H9 (cell line): ENCODE measurements around the gene PLEKHA7. TPM values are rescaled to one million over a fixed set of nuclear protein-coding genes. Genes with fewer than 3 reads are reported as not detected.

Experiments
- DNase-seq: peaks from one replicate; pipeline ENCODE4 v3.0.0-alpha.2; 2017
- H2AFZ ChIP-seq: one replicate; pipeline ENCODE4 v1.6.1; 2013; ENCODE audit warnings: mild to moderate bottlenecking, low read length, control low read depth, moderate library complexity
- H2AK5ac ChIP-seq: 2 replicates; pipeline ENCODE4 v1.6.1; 2013; ENCODE audit warnings: low read length, control low read depth, mixed read lengths; ENCODE audit not compliant: insufficient read length
- H2BK120ac ChIP-seq: one replicate; pipeline ENCODE4 v1.6.1; 2013; ENCODE audit warnings: low read depth, mild to moderate bottlenecking, low read length, control low read depth, inconsistent platforms; ENCODE audit not compliant: poor library complexity, severe bottlenecking
- H2BK12ac ChIP-seq: 2 replicates; pipeline ENCODE4 v1.6.1; 2013; ENCODE audit warnings: low read length, control low read depth, mixed read lengths, low read depth; ENCODE audit not compliant: insufficient read length
- H2BK15ac ChIP-seq: 2 replicates; pipeline ENCODE4 v1.6.1; 2013; ENCODE audit warnings: low read depth, low read length, control low read depth
- H2BK20ac ChIP-seq: one replicate; pipeline ENCODE4 v1.6.1; 2013; ENCODE audit warnings: low read depth, mild to moderate bottlenecking, low read length, control low read depth, inconsistent platforms; ENCODE audit not compliant: poor library complexity, severe bottlenecking
- H2BK5ac ChIP-seq: 2 replicates; pipeline ENCODE4 v1.6.1; 2013; ENCODE audit warnings: low read length, control low read depth, mixed read lengths; ENCODE audit not compliant: insufficient read length
- H3K14ac ChIP-seq: 2 replicates; pipeline ENCODE4 v1.6.1; 2013; ENCODE audit warnings: low read length, control low read depth; ENCODE audit not compliant: insufficient read depth
- H3K18ac ChIP-seq: 2 replicates; pipeline ENCODE4 v1.6.1; 2013; ENCODE audit warnings: low read depth, mild to moderate bottlenecking, mixed read lengths, low read length, control low read depth; ENCODE audit not compliant: insufficient read length
- H3K23ac ChIP-seq: 2 replicates; pipeline ENCODE4 v1.6.1; 2013; ENCODE audit warnings: low read length, control low read depth, mixed read lengths, low read depth; ENCODE audit not compliant: insufficient read length
- H3K23me2 ChIP-seq: 2 replicates; pipeline ENCODE4 v1.6.1; 2013; ENCODE audit warnings: low read depth, mild to moderate bottlenecking, mixed read lengths, low read length, control low read depth; ENCODE audit not compliant: insufficient read length, poor library complexity, severe bottlenecking
- H3K27ac ChIP-seq: 2 replicates; pipeline ENCODE4 v1.5.1; 2013; ENCODE audit warnings: low read length, control low read depth, mixed read lengths, low read depth; ENCODE audit not compliant: insufficient read length
- H3K27me3 ChIP-seq: 2 replicates; pipeline ENCODE4 v1.6.1; 2013; ENCODE audit warnings: low read length, control low read depth, inconsistent platforms; ENCODE audit not compliant: insufficient read depth
- H3K4ac ChIP-seq: 2 replicates; pipeline ENCODE4 v1.6.1; 2013; ENCODE audit warnings: low read depth, mild to moderate bottlenecking, control low read depth, inconsistent platforms, low read length, moderate library complexity
- H3K4me1 ChIP-seq: 2 replicates; pipeline ENCODE4 v1.6.1; 2013; ENCODE audit warnings: low read length, control low read depth, inconsistent platforms; ENCODE audit not compliant: insufficient read depth
- H3K4me2 ChIP-seq: 2 replicates; pipeline ENCODE4 v1.6.1; 2013; ENCODE audit warnings: low read length, control low read depth, mixed read lengths; ENCODE audit not compliant: insufficient read length, insufficient read depth
- H3K56ac ChIP-seq: 2 replicates; pipeline ENCODE4 v1.6.1; 2013; ENCODE audit warnings: low read depth, mild to moderate bottlenecking, mixed read lengths, low read length, control low read depth; ENCODE audit not compliant: insufficient read length
- H3K79me1 ChIP-seq: 2 replicates; pipeline ENCODE4 v1.6.1; 2013; ENCODE audit warnings: low read depth, mild to moderate bottlenecking, moderate library complexity, low read length, control low read depth, inconsistent platforms; ENCODE audit not compliant: insufficient read depth, poor library complexity, severe bottlenecking
- H3K79me2 ChIP-seq: 2 replicates; pipeline ENCODE4 v1.6.1; 2013; ENCODE audit warnings: low read length, control low read depth, inconsistent platforms; ENCODE audit not compliant: insufficient read depth
- H3K9ac ChIP-seq: 2 replicates; pipeline ENCODE4 v1.6.1; 2013; ENCODE audit warnings: low read length, control low read depth, mixed read lengths; ENCODE audit not compliant: insufficient read length; ENCODE audit errors: extremely low read depth
- H3K9me3 ChIP-seq: one replicate; pipeline ENCODE4 v1.6.1; 2013; ENCODE audit warnings: low read depth, low read length, inconsistent platforms; ENCODE audit not compliant: control insufficient read depth
- H3T11ph ChIP-seq: one replicate; pipeline ENCODE4 v1.6.1; 2013; ENCODE audit warnings: mild to moderate bottlenecking, low read length, control low read depth, inconsistent platforms
- H4K20me1 ChIP-seq: one replicate; pipeline ENCODE4 v1.6.1; 2013; ENCODE audit not compliant: control insufficient read depth, insufficient read length, insufficient read depth
- H4K5ac ChIP-seq: 2 replicates; pipeline ENCODE4 v1.6.1; 2013; ENCODE audit warnings: low read depth, mild to moderate bottlenecking, mixed read lengths, low read length, control low read depth; ENCODE audit not compliant: insufficient read length
- H4K8ac ChIP-seq: replicated peaks from 2 replicates; pipeline ENCODE4 v1.6.1; 2013; ENCODE audit warnings: low read length, control low read depth, mixed read lengths, low read depth; ENCODE audit not compliant: insufficient read length
- H4K91ac ChIP-seq: 2 replicates; pipeline ENCODE4 v1.6.1; 2013; ENCODE audit warnings: low read depth, mild to moderate bottlenecking, moderate library complexity, mixed read lengths, low read length, control low read depth; ENCODE audit not compliant: insufficient read length
- H3K27ac Mint-ChIP-seq, 3 experiments: 2 replicates in 2 of 3; 3 replicates in 1 of 3; pipeline ENCODE4 v1.8.0; 2020 to 2021; ENCODE audit warnings: mixed read lengths in 3 of 3, mild to moderate bottlenecking in 1 of 3, moderate library complexity in 1 of 3
- H3K27me3 Mint-ChIP-seq: 2 replicates; pipeline ENCODE4 v1.8.0; 2021; ENCODE audit warnings: low read depth, mild to moderate bottlenecking, moderate library complexity, mixed read lengths
- H3K36me3 Mint-ChIP-seq, 3 experiments: 2 replicates in 2 of 3; 3 replicates in 1 of 3; pipeline ENCODE4 v1.8.0; 2020 to 2021; ENCODE audit warnings: low read depth in 3 of 3, mixed read lengths in 3 of 3; ENCODE audit not compliant: insufficient read depth in 1 of 3
- H3K4me1 Mint-ChIP-seq, 2 experiments: 2 replicates each; pipeline ENCODE4 v1.8.0; 2020; ENCODE audit warnings: mixed read lengths in 2 of 2
- H3K4me3 Mint-ChIP-seq, 2 experiments: 2 replicates in 1 of 2; 3 replicates in 1 of 2; pipeline ENCODE4 v1.8.0; 2020 to 2021; ENCODE audit warnings: mild to moderate bottlenecking in 2 of 2, mixed read lengths in 2 of 2, moderate library complexity in 1 of 2
- H3K9me3 Mint-ChIP-seq, 2 experiments: 2 replicates in 1 of 2; 3 replicates in 1 of 2; pipeline ENCODE4 v1.8.0; 2020; ENCODE audit warnings: mild to moderate bottlenecking in 2 of 2, mixed read lengths in 2 of 2, moderate library complexity in 1 of 2
- WGBS: extraction: QIAGEN DNeasy Blood & Tissue Kit; methylation state at CpG from one replicate; pipeline ENCODE4 v1.1.7; 2013; ENCODE audit warnings: missing lambda C conversion rate, low lambda C conversion rate, mixed read lengths; ENCODE audit not compliant: insufficient read length; ENCODE audit errors: extremely low coverage; 5-methylcytosine and 5-hydroxymethylcytosine counted together
- total RNA-seq: library from RNA; stranded (reverse); gene quantifications from 2 replicates; pipeline ENCODE4 v1.2.1, GENCODE V29; 2021
- TF ChIP-seq, protein P1 (sequence below): fragments of 200-600 bp; sonication (generic); conservative IDR thresholded peaks from 3 replicates; pipeline ENCODE4 v1.8.0; 2021; ENCODE audit warnings: antibody characterized with exemption, mild to moderate bottlenecking

The PLEKHA7 gene
- total RNA-seq, 1 experiment from 2014 or later = 21.0 TPM

DNA sequence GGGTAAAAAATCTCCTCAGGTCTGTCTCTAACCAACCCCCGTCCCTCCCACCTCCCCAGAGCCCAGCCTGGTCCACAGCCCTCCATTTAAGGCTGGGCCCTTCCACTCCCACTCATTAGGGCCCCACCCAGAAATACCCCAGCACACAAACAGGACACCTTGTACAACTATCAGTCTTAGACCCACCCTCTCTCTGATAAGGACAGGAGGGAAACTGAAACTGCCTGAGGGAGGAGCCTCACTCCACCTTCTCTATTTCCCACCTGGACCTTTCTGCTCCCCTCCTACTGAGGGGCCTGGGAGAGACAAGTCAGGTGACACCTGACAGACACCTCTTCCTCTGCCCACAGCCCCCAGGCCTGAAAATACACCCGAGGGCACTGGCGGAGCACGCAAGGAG lies 90.2 kb downstream of the PLEKHA7 start:
- H2BK5ac ChIP-seq = no peak overlapping the region
- WGBS = no CpG with 5 or more reads among the region's 4 CpGs
- H3K9ac ChIP-seq = no peak overlapping the region
- no peaks in the 10 kb centered on the region; a peak in 1 of 7 replicates for H3K36me3 Mint-ChIP-seq
- H2AK5ac ChIP-seq = no peak overlapping the region
- H3K4ac ChIP-seq = no peak overlapping the region
- no peak for DNase-seq
- no peak overlapping the region for H3K23ac ChIP-seq
- no peak overlapping the region for H2AFZ ChIP-seq
- H3T11ph ChIP-seq = no peak overlapping the region
- no peak overlapping the region for H4K91ac ChIP-seq
- H3K56ac ChIP-seq = no peak overlapping the region
- no peaks in the 10 kb centered on the region for H3K79me1 ChIP-seq
- H3K23me2 ChIP-seq = peaks cover 13% of the 10 kb centered on the region
- no peaks in the 10 kb centered on the region for H4K20me1 ChIP-seq
- H3K18ac ChIP-seq = no peak overlapping the region
- no peaks in the 10 kb centered on the region; a peak in 1 of 5 replicates for H3K9me3 Mint-ChIP-seq
- peaks cover 6% of the 10 kb centered on the region; the same call in 1 of the 2 replicates for H3K4me1 ChIP-seq
- H3K27ac Mint-ChIP-seq = peak overlapping the region in 1 of 3 experiments; percentile 49; a peak in 1 of 7 replicates
- TF ChIP-seq, protein P1, sequence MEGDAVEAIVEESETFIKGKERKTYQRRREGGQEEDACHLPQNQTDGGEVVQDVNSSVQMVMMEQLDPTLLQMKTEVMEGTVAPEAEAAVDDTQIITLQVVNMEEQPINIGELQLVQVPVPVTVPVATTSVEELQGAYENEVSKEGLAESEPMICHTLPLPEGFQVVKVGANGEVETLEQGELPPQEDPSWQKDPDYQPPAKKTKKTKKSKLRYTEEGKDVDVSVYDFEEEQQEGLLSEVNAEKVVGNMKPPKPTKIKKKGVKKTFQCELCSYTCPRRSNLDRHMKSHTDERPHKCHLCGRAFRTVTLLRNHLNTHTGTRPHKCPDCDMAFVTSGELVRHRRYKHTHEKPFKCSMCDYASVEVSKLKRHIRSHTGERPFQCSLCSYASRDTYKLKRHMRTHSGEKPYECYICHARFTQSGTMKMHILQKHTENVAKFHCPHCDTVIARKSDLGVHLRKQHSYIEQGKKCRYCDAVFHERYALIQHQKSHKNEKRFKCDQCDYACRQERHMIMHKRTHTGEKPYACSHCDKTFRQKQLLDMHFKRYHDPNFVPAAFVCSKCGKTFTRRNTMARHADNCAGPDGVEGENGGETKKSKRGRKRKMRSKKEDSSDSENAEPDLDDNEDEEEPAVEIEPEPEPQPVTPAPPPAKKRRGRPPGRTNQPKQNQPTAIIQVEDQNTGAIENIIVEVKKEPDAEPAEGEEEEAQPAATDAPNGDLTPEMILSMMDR = no peak
- H3K27ac ChIP-seq = no peak overlapping the region
- no peak overlapping the region for H2BK12ac ChIP-seq
- no peak overlapping the region for H4K8ac ChIP-seq
- no peak overlapping the region for H2BK15ac ChIP-seq
- no peaks in the 10 kb centered on the region for H3K9me3 ChIP-seq
- no peak overlapping the region for H2BK120ac ChIP-seq
- no peak overlapping the region for H3K4me2 ChIP-seq
- no peak overlapping the region for H2BK20ac ChIP-seq
- no peaks in the 10 kb centered on the region for H3K79me2 ChIP-seq
- H4K5ac ChIP-seq = no peak overlapping the region
- no peak overlapping the region; the same call in 1 of the 2 replicates for H3K14ac ChIP-seq
- peak overlapping the region; percentile 3 to 93; a peak in 3 of 5 replicates for H3K4me3 Mint-ChIP-seq
- peaks cover 61% of the 10 kb centered on the region for H3K27me3 Mint-ChIP-seq
- H3K4me1 Mint-ChIP-seq = peaks cover 32 to 39% of the 10 kb centered on the region in 2 experiments
- peaks cover 13% of the 10 kb centered on the region; the same call in 1 of the 2 replicates for H3K27me3 ChIP-seq
